ENCODE data around the gene WDR93. TPM values are rescaled to one million over a fixed set of nuclear protein-coding genes. Genes with fewer than 3 reads are reported as not detected.

Gene WDR93
- polyA plus RNA-seq, 10 donors: 0.07 to 0.37 (median 0.14) TPM

GRCh38 chr15:89790206-89790605 lies 99.6 kb downstream of the WDR93 start:
- no peak for DNase-seq

- no peak for DNase-seq
Measured at GRCh38 chr15:89790661-89791060, 100.0 kb downstream of the WDR93 start.

GRCh38 chr15:89792106-89792805 lies 101.6 kb downstream of the WDR93 start:
- DNase-seq: no peak

Other genes starting within 250 kb of the WDR93 start
- 1 to 10 TPM in 1 of 10 donors, under 1 TPM in 1, not detected in 8; 0.55 to 1.3 TPM for gene RHCG, start 194.2 kb upstream of the WDR93 start, polyA plus RNA-seq (ENCODE audit: insufficient read length in 10 of 10)
- 1 to 10 TPM; 3.4 to 7.3 (median 4.6) TPM for gene TICRR, start 115.3 kb upstream of the WDR93 start, polyA plus RNA-seq (ENCODE audit: insufficient read length in 10 of 10)
- gene KIF7, start 35.3 kb upstream of the WDR93 start, polyA plus RNA-seq (ENCODE audit: insufficient read length in 10 of 10): 10 to 100 TPM in 1 of 10 donors, 1 to 10 TPM in 9; 3.9 to 10.5 (median 5.4) TPM
- gene PLIN1, start 11.4 kb upstream of the WDR93 start, polyA plus RNA-seq (ENCODE audit: insufficient read length in 10 of 10): 1 to 10 TPM in 2 of 10 donors, under 1 TPM in 7, not detected in 1; 0.11 to 3.3 (median 0.30) TPM
- 1 to 10 TPM; 3.0 to 7.0 (median 4.9) TPM for gene PEX11A, start 57 bp upstream of the WDR93 start, polyA plus RNA-seq (ENCODE audit: insufficient read length in 10 of 10)
- 1 to 10 TPM in 5 of 10 donors, under 1 TPM in 4, not detected in 1; 0.18 to 1.3 (median 1.1) TPM for gene MESP1, start 60.4 kb downstream of the WDR93 start, polyA plus RNA-seq (ENCODE audit: insufficient read length in 10 of 10)
- gene MESP2, start 85.5 kb downstream of the WDR93 start, polyA plus RNA-seq (ENCODE audit: insufficient read length in 10 of 10): under 1 TPM; 0.13 to 0.65 (median 0.30) TPM
- 10 to 100 TPM in 5 of 10 donors, 1 to 10 TPM in 5; 4.6 to 21.3 (median 9.8) TPM for gene ANPEP, start 124.0 kb downstream of the WDR93 start, polyA plus RNA-seq (ENCODE audit: insufficient read length in 10 of 10)
- gene AP3S2, start 203.2 kb downstream of the WDR93 start, polyA plus RNA-seq (ENCODE audit: insufficient read length in 10 of 10): 10 to 100 TPM; 23.0 to 36.5 (median 29.1) TPM
- 10 to 100 TPM; 14.4 to 22.9 (median 17.3) TPM for gene ARPIN, start 222.1 kb downstream of the WDR93 start, polyA plus RNA-seq (ENCODE audit: insufficient read length in 10 of 10)

All from muscle of back (tissue), 11 donors.